ENCODE results near the gene SFI1.
"Not testable (repeated sequence)": the region's sequence is repeated elsewhere in the genome, so short reads cannot be mapped to it uniquely, and the experiment has no call there.

SFI1 gene

GRCh38 chr22:31590161-31590560 is 93.8 kb downstream of the SFI1 start:
- not testable (repeated sequence) for FAIRE-seq

- no peak for FAIRE-seq
These were observed 98.9 kb downstream of the SFI1 start for GRCh38 chr22:31595271-31595670.

DNA sequence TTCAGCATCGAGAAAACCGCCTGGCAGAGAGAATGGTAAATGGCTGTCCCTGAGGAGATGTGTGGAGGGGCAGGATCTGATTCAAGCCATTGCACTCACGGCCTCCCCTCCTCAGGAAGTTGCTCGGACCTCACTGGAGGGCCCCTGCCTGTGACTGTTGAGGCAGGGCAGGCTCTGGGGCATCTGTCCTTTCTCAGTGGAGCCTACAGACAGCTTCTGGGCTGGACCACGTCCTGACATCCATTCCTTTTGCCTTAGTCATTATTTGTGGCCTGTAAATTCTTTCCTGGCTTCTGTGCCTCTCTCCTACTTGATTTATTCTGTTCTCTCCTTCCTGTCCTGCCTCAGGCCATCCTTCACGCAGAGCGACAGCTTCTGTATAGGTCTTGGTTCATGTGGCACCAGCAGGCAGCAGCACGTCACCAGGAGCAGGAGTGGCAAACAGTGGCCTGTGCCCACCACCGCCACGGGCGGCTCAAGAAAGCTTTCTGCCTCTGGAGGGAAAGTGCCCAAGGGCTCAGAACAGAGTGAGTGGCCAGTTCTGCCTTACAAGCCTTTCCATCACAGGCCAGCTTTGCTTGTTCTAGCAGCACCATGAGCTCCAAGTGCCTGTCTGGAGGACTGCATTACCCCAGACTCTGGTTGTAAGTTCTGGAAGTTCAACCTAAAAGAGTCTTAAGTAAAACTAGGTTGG is 106.1 kb downstream of the SFI1 start:
- FAIRE-seq, result no peak

DNA sequence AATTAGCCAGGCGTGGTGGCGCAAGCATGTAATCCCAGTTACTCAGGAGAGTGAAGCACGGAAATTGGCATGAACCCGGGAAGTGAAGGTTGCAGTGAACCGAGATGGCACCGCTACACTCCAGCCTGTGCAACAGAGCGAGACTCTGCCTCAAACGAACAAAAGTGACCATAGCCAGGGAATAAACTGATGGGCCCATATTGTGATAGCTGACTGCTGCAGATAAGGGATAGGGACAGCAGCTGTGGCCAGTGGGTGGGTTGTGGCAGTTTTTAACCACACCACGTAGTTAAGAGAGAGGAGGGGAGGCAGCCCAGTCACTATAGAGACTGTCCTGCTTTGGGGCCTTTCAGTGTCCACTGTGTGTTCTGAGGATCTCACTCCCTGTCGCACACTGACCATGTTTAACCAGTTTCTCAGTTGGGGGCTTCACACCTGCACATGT is 106.8 kb downstream of the SFI1 start:
- FAIRE-seq, result no peak

GRCh38 chr22:31603574-31603973 is 107.2 kb downstream of the SFI1 start:
- no peak for FAIRE-seq

DNA sequence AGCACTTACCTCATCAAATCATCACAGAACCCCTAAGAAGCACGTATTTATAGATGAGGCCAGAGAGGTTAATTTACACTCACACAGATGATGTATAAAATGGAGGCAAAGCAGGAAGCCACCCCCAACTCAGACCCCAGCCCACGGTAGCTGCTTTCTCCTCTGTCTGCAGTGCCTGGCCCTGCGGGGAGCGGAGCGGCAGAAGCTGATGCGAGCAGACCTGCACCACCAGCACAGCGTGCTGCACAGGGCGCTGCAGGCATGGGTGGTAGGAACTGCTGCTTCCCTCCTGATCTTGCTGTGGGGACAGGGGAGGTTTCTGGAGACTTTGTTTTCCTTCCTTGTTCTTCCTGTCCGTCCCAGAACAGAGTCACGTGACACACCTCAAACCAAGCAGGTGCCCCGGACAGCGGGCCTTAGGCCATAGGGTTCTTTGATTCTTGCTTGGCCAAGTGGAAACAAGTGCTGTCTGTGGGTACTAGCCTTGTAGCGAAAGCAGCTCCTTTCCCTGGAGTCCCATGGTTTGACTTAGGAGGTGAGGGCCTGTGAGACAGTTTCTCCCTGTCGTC is 107.9 kb downstream of the SFI1 start:
- no peak for FAIRE-seq

GRCh38 chr22:31604746-31605705 is 108.7 kb downstream of the SFI1 start:
- no peak for FAIRE-seq

DNA sequence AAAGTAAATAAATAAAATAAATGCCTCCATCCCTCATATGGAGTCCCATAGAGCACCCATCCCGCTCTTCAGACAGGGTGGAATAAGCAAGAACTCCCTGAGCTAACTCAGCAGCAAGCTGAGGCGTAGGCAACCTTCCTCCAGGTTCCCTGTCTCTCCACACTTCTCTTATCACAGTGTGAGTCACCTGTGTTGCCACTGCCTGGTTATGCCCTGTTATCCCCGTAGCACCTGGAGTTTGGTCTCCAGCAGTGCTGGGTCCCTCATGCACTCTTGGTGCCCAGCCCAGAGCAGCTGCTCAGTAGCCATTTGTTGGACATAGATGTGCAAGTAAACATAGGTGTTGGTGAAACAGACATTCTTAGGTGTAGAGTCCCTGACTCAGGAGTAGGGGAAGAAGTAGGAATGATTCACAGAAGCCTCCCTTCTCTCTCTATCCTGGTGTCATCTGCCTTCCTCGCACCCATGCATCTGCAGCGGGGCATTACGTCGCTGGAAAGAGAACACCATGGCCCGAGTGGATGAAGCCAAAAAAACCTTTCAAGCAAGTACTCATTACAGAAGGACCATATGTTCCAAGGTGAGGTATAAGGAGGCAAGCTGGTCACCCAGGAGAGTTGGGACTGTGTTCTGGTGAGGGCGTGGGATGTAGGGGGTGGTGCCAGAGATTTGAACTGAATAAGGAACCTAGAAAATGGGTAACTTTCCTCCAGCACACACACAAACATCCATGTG is 109.7 kb downstream of the SFI1 start:
- FAIRE-seq, result no peak

DNA sequence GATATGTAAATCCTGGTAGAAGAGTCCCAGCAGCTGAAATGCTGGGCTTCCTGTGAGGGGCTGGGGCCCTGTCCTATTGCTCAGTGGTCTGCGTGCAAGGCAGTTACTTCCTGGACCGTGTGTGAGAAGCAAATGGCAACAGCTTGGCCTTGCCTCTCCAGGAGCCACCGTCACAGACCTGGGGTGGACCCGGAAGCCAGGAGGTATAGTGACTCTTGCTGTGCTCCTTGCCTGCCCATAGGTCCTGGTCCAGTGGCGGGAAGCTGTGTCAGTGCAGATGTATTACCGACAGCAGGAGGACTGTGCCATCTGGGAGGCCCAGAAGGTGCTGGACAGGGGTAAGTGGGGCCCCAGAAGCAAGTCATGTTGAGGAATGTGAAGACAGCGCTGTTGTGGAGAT is 111.4 kb downstream of the SFI1 start:
- no peak for FAIRE-seq

DNA sequence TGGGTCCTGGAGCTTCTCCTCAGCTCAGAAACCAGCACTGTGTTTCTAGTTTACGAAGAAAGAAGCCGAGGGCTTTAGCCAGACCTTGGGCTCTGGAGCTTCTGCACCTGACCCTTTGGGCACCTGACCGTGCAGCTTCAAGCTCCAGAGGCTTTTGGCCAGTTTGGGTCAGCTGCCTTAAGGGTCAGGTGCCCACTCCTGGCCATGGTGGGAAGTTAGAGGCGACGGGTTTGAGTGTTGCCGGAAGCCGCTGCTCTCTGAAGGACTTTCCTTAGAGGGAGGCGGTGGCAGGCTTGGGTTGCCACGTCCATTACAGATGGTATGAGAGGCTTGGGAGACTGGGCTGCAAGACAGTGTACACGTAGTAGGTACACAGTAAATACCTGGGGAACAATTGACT is 113.4 kb downstream of the SFI1 start:
- FAIRE-seq, result no peak

DNA sequence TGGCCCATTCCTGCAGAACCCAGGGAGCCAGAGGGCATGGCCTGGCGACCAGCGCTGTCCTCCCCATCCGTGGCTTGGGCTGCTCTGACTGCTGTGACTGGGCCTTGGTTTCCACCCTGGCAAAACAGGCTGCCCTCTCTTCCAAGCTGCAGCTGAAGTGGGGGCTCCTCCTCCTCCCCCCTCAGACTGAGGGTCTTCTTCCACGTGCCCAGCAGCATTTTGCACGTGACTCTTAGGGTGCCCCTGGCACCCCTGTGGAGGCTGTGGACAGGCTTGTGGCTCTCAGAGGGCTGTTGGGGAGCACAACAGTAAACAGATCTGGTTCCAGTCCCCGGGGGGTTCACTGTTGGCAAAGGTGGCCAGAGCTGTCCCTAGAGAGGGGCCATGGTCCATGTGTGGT is 114.3 kb downstream of the SFI1 start:
- FAIRE-seq, result no peak

DNA sequence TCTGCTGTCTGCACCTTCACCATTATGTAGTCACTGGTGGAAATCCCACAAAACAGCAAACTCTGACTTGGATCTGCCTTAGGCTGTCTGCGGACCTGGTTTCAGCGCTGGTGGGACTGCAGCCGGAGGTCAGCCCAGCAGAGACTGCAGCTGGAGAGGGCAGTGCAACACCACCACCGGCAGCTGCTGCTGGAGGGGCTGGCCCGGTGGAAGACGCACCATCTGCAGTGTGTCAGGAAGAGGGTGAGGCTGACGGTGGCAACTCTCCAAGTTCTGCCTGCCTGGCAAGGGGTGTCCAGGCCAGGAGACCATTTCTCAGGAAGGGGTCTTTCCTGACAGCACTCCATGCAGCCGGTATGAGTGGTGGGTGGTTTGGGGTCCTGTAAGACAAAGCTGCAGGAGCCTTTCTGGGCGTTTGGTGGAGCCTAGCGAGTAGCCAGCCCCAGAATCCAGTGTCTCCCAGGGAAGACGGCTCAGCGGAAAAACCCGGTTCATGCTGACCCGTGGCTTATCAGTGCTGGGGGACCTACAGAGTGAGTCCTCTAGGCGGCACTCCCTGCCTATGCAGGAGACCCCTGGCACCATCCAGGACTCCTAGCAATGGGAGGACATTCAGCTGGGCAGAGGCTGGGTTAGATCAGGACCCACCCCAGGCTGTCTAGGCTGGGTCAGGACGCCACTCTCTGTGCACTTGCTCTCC is 114.9 kb downstream of the SFI1 start:
- FAIRE-seq, result no peak

GRCh38 chr22:31612891-31613285 is 116.6 kb downstream of the SFI1 start:
- FAIRE-seq, result no peak

GRCh38 chr22:31613286-31613903 is 117.1 kb downstream of the SFI1 start:
- no peak for FAIRE-seq

DNA sequence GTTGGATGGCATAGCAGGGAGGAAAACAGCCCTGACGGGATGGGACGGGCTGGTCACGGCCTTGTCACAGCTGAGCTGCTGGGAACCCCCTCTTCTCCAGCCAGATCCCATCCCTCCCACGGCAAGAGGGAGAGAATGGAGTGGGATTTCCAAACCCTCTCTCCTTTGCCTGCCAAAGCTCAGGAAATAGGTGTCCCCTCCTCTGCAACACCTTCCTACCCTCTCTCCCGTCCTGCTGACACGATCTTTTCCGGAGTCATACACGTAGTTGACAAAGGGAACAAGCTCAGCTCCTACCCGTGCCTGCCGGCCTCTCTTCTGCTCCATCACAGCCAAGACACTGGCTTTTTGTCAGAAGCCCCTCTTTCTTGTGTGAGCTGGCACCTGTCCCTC is 117.6 kb downstream of the SFI1 start:
- FAIRE-seq, result no peak

- FAIRE-seq, result no peak
These were observed 118.6 kb downstream of the SFI1 start for GRCh38 chr22:31614781-31615490.

DNA sequence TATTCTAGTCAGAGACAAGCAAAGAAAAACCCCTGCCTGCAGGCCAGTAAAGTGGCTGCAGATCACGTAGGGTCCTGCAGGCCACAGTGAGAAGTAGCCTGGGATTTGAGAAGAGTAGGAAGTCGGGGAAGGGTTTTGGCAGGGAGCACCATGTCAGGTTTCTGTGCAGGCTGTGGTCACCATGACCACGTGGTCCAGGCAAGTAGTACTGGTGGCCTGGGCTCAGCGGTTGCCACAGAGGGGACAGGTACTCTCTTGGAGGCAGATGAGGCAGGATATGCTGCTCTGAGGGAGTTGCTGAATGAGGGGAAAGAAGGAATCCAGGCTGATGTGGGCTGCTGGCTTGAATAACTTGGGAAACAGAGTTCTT is 119.1 kb downstream of the SFI1 start:
- FAIRE-seq, result no peak

GRCh38 chr22:31615940-31616314 is 119.6 kb downstream of the SFI1 start:
- no peak for FAIRE-seq

DNA sequence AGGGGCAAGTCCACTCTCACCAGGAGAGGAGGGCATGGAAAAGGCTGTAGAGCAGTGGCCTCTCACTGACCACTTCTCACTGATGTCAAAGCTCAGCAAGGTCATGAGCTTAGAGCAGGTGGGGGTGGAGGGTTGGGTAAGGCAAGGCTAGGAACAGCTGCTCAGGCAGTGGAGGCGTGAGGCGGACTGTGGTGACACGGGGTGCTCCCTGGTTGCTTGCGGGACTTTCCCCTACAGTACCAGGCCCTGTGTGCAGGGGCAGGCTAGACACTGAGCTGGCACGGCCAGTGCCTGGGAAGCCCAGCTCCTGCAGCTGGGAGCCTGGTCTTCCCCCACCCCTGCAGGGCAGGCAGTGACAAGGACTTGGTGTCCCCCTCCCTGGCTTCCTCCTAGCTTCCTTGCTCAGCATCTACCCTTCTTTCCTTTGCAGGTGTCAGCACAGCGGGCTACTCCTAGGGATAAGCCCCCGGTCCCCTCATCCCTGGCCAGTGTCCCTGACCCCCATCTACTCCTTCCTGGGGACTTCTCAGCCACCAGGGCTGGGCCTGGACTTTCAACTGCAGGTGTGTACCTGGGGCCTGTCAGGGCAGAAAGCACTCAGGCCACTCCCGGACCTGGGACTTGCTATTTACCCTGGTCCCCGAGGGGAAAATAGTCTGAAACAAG is 120.1 kb downstream of the SFI1 start:
- FAIRE-seq, result no peak

DNA sequence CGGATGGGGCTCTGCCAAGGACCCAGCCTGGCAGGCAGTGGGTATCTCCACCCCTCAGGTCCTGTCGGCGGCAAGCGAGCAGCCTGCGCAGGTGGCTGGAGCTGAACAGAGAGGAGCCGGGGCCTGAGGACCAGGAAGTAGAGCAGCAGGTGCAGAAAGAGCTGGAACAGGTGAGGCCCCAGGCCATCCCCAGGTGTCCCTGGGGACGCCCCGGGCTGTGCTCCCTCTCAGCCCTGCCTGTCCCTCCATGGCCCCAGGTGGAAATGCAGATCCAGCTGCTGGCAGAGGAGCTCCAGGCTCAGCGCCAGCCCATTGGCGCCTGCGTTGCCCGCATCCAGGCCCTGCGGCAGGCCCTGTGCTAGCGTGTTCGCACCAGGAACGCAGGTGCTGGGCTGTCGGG is 121.7 kb downstream of the SFI1 start:
- no peak for FAIRE-seq

All from islet of Langerhans (tissue), 1 donor.